Measurements from ENCODE around the gene NECTIN1.

The NECTIN1 gene

DNA sequence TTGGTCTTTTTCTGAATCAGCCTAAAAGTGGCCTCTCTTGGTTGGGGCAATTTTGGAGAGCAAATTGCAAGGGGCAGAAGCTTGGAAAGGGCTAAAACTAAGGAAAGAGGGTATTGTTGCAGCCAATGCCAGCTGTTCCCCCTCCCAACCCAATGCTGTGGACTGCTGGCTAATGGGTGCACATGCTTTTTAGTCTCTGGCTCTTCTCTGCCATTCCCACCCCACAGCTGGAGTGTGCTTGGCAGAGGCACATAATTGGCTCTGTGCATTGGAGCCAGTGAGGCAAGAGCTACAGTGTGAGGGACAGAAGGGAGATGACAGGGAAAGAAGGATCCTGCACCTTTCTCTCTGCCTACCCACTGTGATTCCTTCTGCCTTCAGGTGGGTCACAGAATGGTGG lies 140.0 kb downstream of the NECTIN1 start:
- ChIA-PET POLR2A (no interaction called here), CTCF (no interaction called here)
- DNase-seq (ENCODE audit: extremely low spot score) = no peak
- TF ChIP-seq, protein P1, sequence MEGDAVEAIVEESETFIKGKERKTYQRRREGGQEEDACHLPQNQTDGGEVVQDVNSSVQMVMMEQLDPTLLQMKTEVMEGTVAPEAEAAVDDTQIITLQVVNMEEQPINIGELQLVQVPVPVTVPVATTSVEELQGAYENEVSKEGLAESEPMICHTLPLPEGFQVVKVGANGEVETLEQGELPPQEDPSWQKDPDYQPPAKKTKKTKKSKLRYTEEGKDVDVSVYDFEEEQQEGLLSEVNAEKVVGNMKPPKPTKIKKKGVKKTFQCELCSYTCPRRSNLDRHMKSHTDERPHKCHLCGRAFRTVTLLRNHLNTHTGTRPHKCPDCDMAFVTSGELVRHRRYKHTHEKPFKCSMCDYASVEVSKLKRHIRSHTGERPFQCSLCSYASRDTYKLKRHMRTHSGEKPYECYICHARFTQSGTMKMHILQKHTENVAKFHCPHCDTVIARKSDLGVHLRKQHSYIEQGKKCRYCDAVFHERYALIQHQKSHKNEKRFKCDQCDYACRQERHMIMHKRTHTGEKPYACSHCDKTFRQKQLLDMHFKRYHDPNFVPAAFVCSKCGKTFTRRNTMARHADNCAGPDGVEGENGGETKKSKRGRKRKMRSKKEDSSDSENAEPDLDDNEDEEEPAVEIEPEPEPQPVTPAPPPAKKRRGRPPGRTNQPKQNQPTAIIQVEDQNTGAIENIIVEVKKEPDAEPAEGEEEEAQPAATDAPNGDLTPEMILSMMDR (IDR thresholded peaks at IDR 0.05; ENCODE audit: control extremely low read depth, extremely low read depth, low read depth, missing control alignments) = no peak

Measured in GM10248 (cell line).